Fibroblast of lung (primary cell): ENCODE data around the gene RAG1. TPM values are rescaled to one million over a fixed set of nuclear protein-coding genes. Genes with fewer than 3 reads are reported as not detected.
A peak's percentile ranks its signal among the peaks of the same experiment; 100 is the strongest.

Experiments
- DNase-seq, 2 donors: peaks; one replicate each; pipeline versions ENCODE4 v3.0.0 to v3.0.0-alpha.2; 2010; ENCODE audit warnings: low read depth in 2 of 2
- H2AFZ ChIP-seq: 2 replicates; pipeline ENCODE4 v1.5.1; 2012; ENCODE audit warnings: low read length, control low read depth, inconsistent platforms
- H3K27ac ChIP-seq: 2 replicates; pipeline ENCODE4 v1.5.1; 2011; ENCODE audit warnings: low read length, control low read depth; ENCODE audit not compliant: insufficient read depth
- H3K27me3 ChIP-seq: 2 replicates; pipeline ENCODE4 v1.5.1; 2011; ENCODE audit warnings: mild to moderate bottlenecking, low read length; ENCODE audit not compliant: control insufficient read depth, insufficient read depth
- H3K36me3 ChIP-seq: 2 replicates; pipeline ENCODE4 v1.5.1; 2011; ENCODE audit warnings: low read length; ENCODE audit not compliant: control insufficient read depth, insufficient read depth
- H3K4me1 ChIP-seq: 2 replicates; pipeline ENCODE4 v1.5.1; 2011; ENCODE audit warnings: low read length; ENCODE audit not compliant: control insufficient read depth, insufficient read depth; ENCODE audit errors: extremely low read depth
- H3K4me2 ChIP-seq: 2 replicates; pipeline ENCODE4 v1.5.1; 2011; ENCODE audit warnings: low read length, control low read depth; ENCODE audit not compliant: insufficient read depth; ENCODE audit errors: extremely low read depth
- H3K4me3 ChIP-seq, 4 experiments: fragments of 200-600 bp in 1 of 4; sonication (generic) in 1 of 4; replicated peaks in 1 of 4; 2 replicates each; pipeline ENCODE4 v1.5.1; 2011 to 2016; ENCODE audit warnings: low read length in 4 of 4, low read depth in 3 of 4, mild to moderate bottlenecking in 3 of 4, control low read depth in 2 of 4, inconsistent platforms in 1 of 4, mixed read lengths in 1 of 4; ENCODE audit not compliant: insufficient read depth in 1 of 4; ENCODE audit errors: control extremely low read depth in 1 of 4
- H3K79me2 ChIP-seq: 2 replicates; pipeline ENCODE4 v1.5.1; 2012; ENCODE audit warnings: mild to moderate bottlenecking, low read length, inconsistent platforms; ENCODE audit not compliant: control insufficient read depth, insufficient read depth
- H3K9ac ChIP-seq: 2 replicates; pipeline ENCODE4 v1.5.1; 2011; ENCODE audit warnings: mild to moderate bottlenecking, low read length, control low read depth; ENCODE audit not compliant: insufficient read depth
- H3K9me3 ChIP-seq: 2 replicates; pipeline ENCODE4 v1.5.1; 2012; ENCODE audit warnings: low read depth, low read length; ENCODE audit not compliant: control insufficient read depth, insufficient read depth
- H4K20me1 ChIP-seq: 2 replicates; pipeline ENCODE4 v1.5.1; 2011; ENCODE audit warnings: low read length; ENCODE audit not compliant: control insufficient read depth, insufficient read depth; ENCODE audit errors: extremely low read depth
- EZH2 ChIP-seq: IDR thresholded peaks from 2 replicates; pipeline ENCODE4 v1.5.1; 2012; ENCODE audit warnings: low read length, control low read depth, mild to moderate bottlenecking; ENCODE audit errors: missing control alignments
- polyA plus RNA-seq, 2 donors: library from polyadenylated mRNA; depleted of rRNA in 1 of 2; stranded (reverse) in 1 of 2; unstranded in 1 of 2; fragments of >200 nt; gene quantifications; 2 replicates each; pipeline ENCODE4 v1.2.1, GENCODE V29; 2011 to 2012; ENCODE audit warnings: missing spikeins in 1 of 2
- total RNA-seq: library from RNA; depleted of rRNA; stranded (reverse); fragments of >200 nt; gene quantifications from 2 replicates; pipeline ENCODE4 v1.2.1, GENCODE V29; 2014
- TF ChIP-seq, protein P1 (sequence below), 2 donors: IDR thresholded peaks in 1 of 2; conservative IDR thresholded peaks in 1 of 2; 1 replicate in 1 of 2; 2 replicates in 1 of 2; pipeline ENCODE4 v1.5.1; 2011 to 2012; ENCODE audit warnings: low read length in 2 of 2, control low read depth in 1 of 2, inconsistent platforms in 1 of 2, low read depth in 1 of 2, mild to moderate bottlenecking in 1 of 2

RAG1 gene
- total and polyA plus RNA-seq, 2 donors (not counting 1 experiment from before 2014, with no cell fraction given), result 0.08 to 0.99 TPM

DNA sequence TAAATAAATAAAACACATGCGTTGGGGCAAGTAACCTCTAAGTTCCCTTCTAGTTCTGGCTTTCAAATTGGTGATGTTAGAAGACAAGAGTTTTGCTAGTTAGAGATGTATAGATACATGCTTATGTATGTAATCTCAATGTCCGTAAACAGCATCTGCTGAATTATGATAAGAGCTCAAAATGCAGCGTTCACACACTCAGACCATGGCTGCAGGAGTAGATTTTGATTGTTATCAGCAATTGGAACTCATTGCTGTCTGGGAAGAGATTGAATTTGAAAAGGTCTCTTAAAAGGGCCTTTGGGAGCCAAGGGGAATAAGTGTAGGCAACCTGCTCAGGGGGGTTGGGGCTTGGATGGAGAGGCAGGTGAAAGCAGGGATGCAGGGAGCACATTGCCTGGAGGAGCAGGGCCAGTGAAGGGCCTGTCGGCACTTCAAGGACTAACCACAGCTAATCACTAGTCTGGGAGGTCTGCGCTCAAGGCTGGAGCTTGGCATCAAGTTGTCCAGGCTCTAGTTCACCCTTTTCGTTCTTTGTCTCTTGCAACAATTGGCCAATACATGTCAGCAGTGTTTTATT lies 2.7 kb upstream of the RAG1 start:
- no peak for TF ChIP-seq EZH2
- TF ChIP-seq, protein P1, sequence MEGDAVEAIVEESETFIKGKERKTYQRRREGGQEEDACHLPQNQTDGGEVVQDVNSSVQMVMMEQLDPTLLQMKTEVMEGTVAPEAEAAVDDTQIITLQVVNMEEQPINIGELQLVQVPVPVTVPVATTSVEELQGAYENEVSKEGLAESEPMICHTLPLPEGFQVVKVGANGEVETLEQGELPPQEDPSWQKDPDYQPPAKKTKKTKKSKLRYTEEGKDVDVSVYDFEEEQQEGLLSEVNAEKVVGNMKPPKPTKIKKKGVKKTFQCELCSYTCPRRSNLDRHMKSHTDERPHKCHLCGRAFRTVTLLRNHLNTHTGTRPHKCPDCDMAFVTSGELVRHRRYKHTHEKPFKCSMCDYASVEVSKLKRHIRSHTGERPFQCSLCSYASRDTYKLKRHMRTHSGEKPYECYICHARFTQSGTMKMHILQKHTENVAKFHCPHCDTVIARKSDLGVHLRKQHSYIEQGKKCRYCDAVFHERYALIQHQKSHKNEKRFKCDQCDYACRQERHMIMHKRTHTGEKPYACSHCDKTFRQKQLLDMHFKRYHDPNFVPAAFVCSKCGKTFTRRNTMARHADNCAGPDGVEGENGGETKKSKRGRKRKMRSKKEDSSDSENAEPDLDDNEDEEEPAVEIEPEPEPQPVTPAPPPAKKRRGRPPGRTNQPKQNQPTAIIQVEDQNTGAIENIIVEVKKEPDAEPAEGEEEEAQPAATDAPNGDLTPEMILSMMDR (conservative IDR thresholded peaks at IDR 0.05 in 1 of 2, IDR thresholded peaks at IDR 0.05 in 1 of 2; ENCODE audit: low read depth in 1 of 2, low read length in 2 of 2), result no peak
- H3K4me2 ChIP-seq, result peak overlapping the region; percentile 69
- H3K79me2 ChIP-seq, result no peaks in the 10 kb centered on the region
- no peaks in the 10 kb centered on the region for H4K20me1 ChIP-seq
- H3K27me3 ChIP-seq, result peaks cover 12% of the 10 kb centered on the region
- H3K9me3 ChIP-seq, result no peaks in the 10 kb centered on the region
- H3K9ac ChIP-seq, result no peak overlapping the region
- DNase-seq, result no peak
- peak overlapping the region in 1 of 4 experiments; percentile 51 for H3K4me3 ChIP-seq
- no peak overlapping the region for H2AFZ ChIP-seq
- no peaks in the 10 kb centered on the region for H3K36me3 ChIP-seq
- H3K4me1 ChIP-seq, result no peaks in the 10 kb centered on the region
- no peak overlapping the region for H3K27ac ChIP-seq

DNA sequence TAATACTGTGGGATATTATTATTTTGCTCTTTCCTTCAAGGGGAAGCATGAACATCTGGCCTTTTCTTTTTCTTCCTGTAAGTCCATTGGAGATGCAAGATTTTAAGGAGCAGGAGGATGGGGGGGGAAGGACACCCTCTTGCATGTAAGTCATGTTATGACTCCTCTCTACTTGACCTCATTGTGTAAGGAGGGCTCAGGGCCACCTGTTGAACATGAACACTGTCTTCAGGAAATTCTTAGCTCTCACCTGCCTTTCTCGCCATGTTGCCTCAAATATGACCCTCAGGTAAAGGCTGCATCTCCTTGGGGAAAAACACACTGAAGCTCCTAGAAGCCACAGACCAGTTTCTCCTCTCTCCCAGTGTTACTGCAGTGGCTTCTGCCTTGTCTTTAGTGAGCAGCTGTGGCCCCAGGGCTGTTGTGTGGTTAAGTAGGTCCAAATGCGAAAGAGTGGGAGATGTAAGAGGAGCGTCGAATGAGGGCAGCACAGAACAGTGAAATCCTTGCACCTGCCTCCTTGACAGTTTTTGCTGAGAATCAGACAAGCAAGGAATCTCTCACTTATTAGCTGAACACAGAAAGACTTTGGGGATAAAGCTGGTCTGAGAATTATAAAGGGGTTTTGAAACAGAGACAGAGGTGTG lies 1.3 kb upstream of the RAG1 start:
- Histone ChIP-seq H4K20me1 (no peaks in the 10 kb centered on the region), H3K4me3 (no peak overlapping the region), H3K36me3 (no peaks in the 10 kb centered on the region), H3K27ac (no peak overlapping the region), H2AFZ (no peak overlapping the region), H3K79me2 (no peaks in the 10 kb centered on the region), H3K9ac (no peak overlapping the region), H3K4me2 (no peak overlapping the region), H3K27me3 (peaks cover 12% of the 10 kb centered on the region), H3K9me3 (no peaks in the 10 kb centered on the region), H3K4me1 (no peaks in the 10 kb centered on the region)
- no peak for DNase-seq
- TF ChIP-seq, protein P1 (conservative IDR thresholded peaks at IDR 0.05 in 1 of 2, IDR thresholded peaks at IDR 0.05 in 1 of 2; ENCODE audit: low read depth in 1 of 2, low read length in 2 of 2), result no peak
- no peak for TF ChIP-seq EZH2

DNA sequence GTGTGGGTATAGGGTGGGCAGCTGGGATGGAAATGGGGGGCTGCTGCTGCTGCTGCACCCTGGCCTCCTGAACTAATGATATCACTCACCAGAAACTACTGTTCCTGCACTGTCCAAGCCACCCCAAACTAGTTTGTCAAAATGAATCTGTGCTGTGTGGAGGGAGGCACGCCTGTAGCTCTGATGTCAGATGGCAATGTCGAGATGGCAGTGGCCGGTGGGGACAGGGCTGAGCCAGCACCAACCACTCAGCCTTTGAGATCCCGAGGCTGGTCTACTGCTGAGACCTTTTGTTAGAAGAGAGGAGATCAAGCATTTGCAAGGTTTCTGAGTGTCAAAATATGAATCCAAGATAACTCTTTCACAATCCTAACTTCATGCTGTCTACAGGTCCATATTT lies 1.3 kb downstream of the RAG1 start:
- no peak for TF ChIP-seq EZH2
- TF ChIP-seq, protein P1 (conservative IDR thresholded peaks at IDR 0.05 in 1 of 2, IDR thresholded peaks at IDR 0.05 in 1 of 2; ENCODE audit: low read depth in 1 of 2, low read length in 2 of 2), result no peak
- peaks cover 8% of the 10 kb centered on the region for H3K27me3 ChIP-seq
- no peak for DNase-seq

More for the DNA sequence above, 1.3 kb downstream of the RAG1 start:
- Histone ChIP-seq H4K20me1 (no peaks in the 10 kb centered on the region), H3K79me2 (no peaks in the 10 kb centered on the region), H2AFZ (no peak overlapping the region), H3K27ac (no peak overlapping the region), H3K4me1 (no peaks in the 10 kb centered on the region), H3K4me3 (no peak overlapping the region), H3K4me2 (no peak overlapping the region), H3K9me3 (no peaks in the 10 kb centered on the region), H3K36me3 (no peaks in the 10 kb centered on the region), H3K9ac (no peak overlapping the region)
